ENCODE measurements around the gene MGMT.

- TF ChIP-seq EP300 (IDR thresholded peaks at IDR 0.05) (no peak), CTCF (IDR thresholded peaks at IDR 0.05) (no peak), POLR2A (IDR thresholded peaks at IDR 0.05) (no peak)
These were observed 56.8 kb downstream of the MGMT start for GRCh38 chr10:129523723-129524316.

All from ovary (tissue), 3 donors.